ENCODE measurements around the gene RAB11FIP4. TPM values are rescaled to one million over a fixed set of nuclear protein-coding genes. Genes with fewer than 3 reads are reported as not detected.

Gene RAB11FIP4
- total and polyA plus RNA-seq, 2 of the 13 experiments (the other 11 are each of a cell fraction or from before 2014, with no cell fraction given), result 28.0 to 89.3 TPM

DNA sequence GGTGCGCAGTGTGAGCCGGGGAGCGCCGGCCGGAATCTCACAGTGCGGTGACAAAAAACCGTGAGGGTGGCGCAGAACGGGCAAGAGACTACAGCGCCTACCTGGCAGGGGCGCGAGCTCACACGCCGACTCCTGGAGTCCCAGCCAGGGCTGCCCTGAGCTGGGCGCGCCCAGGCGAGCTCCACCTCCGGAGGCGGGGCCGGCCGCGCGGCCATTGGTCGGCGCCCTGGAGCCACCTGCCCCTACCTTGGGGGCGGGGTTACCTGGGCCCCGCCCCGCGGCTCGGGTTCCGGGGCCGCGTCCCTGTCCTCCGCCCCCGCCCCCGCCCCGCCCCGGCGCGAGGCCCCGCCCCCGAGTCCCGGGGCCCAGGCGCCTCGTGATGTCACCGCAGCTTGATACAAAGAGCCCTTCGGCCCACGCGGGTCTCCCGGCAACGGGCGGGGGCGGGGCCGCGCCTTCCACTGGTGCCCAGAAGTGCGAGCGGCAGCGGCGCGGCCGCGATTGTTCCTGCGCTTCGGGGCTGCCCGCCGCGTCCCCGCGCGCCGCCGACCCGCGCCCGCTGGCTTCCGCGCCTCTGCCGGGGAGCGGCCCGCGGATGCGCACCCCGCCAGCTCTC, 96.3 kb downstream of the RAB11FIP4 start (continued):
- TF ChIP-seq, protein P1, sequence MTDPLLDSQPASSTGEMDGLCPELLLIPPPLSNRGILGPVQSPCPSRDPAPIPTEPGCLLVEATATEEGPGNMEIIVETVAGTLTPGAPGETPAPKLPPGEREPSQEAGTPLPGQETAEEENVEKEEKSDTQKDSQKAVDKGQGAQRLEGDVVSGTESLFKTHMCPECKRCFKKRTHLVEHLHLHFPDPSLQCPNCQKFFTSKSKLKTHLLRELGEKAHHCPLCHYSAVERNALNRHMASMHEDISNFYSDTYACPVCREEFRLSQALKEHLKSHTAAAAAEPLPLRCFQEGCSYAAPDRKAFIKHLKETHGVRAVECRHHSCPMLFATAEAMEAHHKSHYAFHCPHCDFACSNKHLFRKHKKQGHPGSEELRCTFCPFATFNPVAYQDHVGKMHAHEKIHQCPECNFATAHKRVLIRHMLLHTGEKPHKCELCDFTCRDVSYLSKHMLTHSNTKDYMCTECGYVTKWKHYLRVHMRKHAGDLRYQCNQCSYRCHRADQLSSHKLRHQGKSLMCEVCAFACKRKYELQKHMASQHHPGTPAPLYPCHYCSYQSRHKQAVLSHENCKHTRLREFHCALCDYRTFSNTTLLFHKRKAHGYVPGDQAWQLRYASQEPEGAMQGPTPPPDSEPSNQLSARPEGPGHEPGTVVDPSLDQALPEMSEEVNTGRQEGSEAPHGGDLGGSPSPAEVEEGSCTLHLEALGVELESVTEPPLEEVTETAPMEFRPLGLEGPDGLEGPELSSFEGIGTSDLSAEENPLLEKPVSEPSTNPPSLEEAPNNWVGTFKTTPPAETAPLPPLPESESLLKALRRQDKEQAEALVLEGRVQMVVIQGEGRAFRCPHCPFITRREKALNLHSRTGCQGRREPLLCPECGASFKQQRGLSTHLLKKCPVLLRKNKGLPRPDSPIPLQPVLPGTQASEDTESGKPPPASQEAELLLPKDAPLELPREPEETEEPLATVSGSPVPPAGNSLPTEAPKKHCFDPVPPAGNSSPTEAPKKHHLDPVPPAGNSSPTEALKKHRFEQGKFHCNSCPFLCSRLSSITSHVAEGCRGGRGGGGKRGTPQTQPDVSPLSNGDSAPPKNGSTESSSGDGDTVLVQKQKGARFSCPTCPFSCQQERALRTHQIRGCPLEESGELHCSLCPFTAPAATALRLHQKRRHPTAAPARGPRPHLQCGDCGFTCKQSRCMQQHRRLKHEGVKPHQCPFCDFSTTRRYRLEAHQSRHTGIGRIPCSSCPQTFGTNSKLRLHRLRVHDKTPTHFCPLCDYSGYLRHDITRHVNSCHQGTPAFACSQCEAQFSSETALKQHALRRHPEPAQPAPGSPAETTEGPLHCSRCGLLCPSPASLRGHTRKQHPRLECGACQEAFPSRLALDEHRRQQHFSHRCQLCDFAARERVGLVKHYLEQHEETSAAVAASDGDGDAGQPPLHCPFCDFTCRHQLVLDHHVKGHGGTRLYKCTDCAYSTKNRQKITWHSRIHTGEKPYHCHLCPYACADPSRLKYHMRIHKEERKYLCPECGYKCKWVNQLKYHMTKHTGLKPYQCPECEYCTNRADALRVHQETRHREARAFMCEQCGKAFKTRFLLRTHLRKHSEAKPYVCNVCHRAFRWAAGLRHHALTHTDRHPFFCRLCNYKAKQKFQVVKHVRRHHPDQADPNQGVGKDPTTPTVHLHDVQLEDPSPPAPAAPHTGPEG (CRISPR knock-in tag; IDR thresholded peaks at IDR 0.05), result 0 out of 2 replicates have a peak, but pooled peaks have one; percentile 66
- TF ChIP-seq, protein P2, sequence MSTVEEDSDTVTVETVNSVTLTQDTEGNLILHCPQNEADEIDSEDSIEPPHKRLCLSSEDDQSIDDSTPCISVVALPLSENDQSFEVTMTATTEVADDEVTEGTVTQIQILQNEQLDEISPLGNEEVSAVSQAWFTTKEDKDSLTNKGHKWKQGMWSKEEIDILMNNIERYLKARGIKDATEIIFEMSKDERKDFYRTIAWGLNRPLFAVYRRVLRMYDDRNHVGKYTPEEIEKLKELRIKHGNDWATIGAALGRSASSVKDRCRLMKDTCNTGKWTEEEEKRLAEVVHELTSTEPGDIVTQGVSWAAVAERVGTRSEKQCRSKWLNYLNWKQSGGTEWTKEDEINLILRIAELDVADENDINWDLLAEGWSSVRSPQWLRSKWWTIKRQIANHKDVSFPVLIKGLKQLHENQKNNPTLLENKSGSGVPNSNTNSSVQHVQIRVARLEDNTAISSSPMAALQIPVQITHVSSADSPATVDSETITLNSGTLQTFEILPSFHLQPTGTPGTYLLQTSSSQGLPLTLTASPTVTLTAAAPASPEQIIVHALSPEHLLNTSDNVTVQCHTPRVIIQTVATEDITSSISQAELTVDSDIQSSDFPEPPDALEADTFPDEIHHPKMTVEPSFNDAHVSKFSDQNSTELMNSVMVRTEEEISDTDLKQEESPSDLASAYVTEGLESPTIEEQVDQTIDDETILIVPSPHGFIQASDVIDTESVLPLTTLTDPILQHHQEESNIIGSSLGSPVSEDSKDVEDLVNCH (CRISPR knock-in tag; IDR thresholded peaks at IDR 0.05), result no peak
- TF ChIP-seq SKI (IDR thresholded peaks at IDR 0.05; ENCODE audit: partially characterized antibody), result peak; percentile 26
- TF ChIP-seq, protein P3, sequence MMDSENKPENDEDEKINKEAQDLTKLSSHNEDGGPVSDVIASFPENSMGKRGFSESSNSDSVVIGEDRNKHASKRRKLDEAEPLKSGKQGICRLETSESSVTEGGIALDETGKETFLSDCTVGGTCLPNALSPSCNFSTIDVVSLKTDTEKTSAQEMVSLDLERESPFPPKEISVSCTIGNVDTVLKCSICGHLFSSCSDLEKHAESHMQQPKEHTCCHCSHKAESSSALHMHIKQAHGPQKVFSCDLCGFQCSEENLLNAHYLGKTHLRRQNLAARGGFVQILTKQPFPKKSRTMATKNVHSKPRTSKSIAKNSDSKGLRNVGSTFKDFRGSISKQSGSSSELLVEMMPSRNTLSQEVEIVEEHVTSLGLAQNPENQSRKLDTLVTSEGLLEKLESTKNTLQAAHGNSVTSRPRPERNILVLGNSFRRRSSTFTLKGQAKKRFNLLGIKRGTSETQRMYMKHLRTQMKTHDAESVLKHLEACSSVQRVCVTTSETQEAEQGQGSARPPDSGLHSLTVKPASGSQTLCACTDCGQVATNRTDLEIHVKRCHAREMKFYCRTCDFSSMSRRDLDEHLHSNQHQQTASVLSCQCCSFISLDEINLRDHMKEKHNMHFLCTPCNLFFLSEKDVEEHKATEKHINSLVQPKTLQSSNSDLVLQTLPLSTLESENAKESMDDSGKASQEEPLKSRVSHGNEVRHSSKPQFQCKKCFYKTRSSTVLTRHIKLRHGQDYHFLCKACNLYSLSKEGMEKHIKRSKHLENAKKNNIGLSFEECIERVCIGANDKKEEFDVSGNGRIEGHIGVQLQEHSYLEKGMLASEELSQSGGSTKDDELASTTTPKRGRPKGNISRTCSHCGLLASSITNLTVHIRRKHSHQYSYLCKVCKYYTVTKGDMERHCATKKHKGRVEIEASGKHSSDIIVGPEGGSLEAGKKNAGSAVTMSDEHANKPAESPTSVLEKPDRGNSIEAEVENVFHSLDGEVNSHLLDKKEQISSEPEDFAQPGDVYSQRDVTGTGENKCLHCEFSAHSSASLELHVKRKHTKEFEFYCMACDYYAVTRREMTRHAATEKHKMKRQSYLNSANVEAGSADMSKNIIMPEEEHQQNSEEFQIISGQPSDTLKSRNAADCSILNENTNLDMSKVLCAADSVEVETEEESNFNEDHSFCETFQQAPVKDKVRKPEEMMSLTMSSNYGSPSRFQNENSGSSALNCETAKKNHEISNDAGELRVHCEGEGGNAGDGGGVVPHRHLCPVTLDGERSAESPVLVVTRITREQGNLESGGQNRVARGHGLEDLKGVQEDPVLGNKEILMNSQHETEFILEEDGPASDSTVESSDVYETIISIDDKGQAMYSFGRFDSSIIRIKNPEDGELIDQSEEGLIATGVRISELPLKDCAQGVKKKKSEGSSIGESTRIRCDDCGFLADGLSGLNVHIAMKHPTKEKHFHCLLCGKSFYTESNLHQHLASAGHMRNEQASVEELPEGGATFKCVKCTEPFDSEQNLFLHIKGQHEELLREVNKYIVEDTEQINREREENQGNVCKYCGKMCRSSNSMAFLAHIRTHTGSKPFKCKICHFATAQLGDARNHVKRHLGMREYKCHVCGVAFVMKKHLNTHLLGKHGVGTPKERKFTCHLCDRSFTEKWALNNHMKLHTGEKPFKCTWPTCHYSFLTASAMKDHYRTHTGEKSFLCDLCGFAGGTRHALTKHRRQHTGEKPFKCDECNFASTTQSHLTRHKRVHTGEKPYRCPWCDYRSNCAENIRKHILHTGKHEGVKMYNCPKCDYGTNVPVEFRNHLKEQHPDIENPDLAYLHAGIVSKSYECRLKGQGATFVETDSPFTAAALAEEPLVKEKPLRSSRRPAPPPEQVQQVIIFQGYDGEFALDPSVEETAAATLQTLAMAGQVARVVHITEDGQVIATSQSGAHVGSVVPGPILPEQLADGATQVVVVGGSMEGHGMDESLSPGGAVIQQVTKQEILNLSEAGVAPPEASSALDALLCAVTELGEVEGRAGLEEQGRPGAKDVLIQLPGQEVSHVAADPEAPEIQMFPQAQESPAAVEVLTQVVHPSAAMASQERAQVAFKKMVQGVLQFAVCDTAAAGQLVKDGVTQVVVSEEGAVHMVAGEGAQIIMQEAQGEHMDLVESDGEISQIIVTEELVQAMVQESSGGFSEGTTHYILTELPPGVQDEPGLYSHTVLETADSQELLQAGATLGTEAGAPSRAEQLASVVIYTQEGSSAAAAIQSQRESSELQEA (CRISPR knock-in tag; IDR thresholded peaks at IDR 0.05; ENCODE audit: not compliant biosample characterization), result no peak
- peak; percentile 45; the same call in 1 of the 2 replicates for TF ChIP-seq ATF7-NPFF (CRISPR knock-in tag; IDR thresholded peaks at IDR 0.05; ENCODE audit: low read depth)
- no peak for TF ChIP-seq ZMYM3 (CRISPR knock-in tag; IDR thresholded peaks at IDR 0.05)
- TF ChIP-seq ZFP36 (IDR thresholded peaks at IDR 0.05; ENCODE audit: borderline replicate concordance, low read depth, low read length, partially characterized antibody), result no peak
- peak; percentile 57; the same call in 1 of the 2 replicates for TF ChIP-seq ZNF761 (CRISPR knock-in tag; conservative IDR thresholded peaks at IDR 0.05)
- no peak for TF ChIP-seq U2AF1 (optimal IDR thresholded peaks at IDR 0.05; ENCODE audit: low read depth, low read length)
- TF ChIP-seq BCL6 (CRISPR knock-in tag; IDR thresholded peaks at IDR 0.05), result no peak

All from HepG2 (cell line).